Natural killer cell (primary cell): ENCODE results near the gene MID1. TPM values are rescaled to one million over a fixed set of nuclear protein-coding genes. Genes with fewer than 3 reads are reported as not detected.
A peak's percentile ranks its signal among the peaks of the same experiment; 100 is the strongest.

Source experiments
- ATAC-seq, 3 donors: fragments of 150-1000 bp in 2 of 3; fragments of 200-7000 bp in 1 of 3; cut with Tn5 transposase; 1 replicate in 1 of 3; 2 replicates in 2 of 3; pipeline ENCODE4 v1.10.0; 2021; ENCODE audit warnings: mild to moderate bottlenecking in 2 of 3, moderate library complexity in 2 of 3
- DNase-seq, 2 donors: peaks; one replicate each; pipeline versions ENCODE4 v3.0.0 to v3.0.0-alpha.2; 2013 to 2021; ENCODE audit warnings: mixed read lengths in 1 of 2
- H3K27ac ChIP-seq: one replicate; pipeline ENCODE4 v1.5.1; 2013; ENCODE audit warnings: mild to moderate bottlenecking, low read length
- H3K27me3 ChIP-seq: one replicate; pipeline ENCODE4 v1.6.1; 2013; ENCODE audit warnings: low read length; ENCODE audit not compliant: control insufficient read depth, insufficient read depth
- H3K36me3 ChIP-seq: one replicate; pipeline ENCODE4 v1.6.1; 2013; ENCODE audit warnings: low read length; ENCODE audit not compliant: control insufficient read depth, insufficient read depth
- H3K4me1 ChIP-seq: one replicate; pipeline ENCODE4 v1.6.1; 2013; ENCODE audit warnings: low read length; ENCODE audit not compliant: control insufficient read depth, insufficient read depth
- H3K4me3 ChIP-seq: one replicate; pipeline ENCODE4 v1.5.1; 2013; ENCODE audit warnings: low read length
- H3K9me3 ChIP-seq: one replicate; pipeline ENCODE4 v1.6.1; 2013; ENCODE audit warnings: low read length; ENCODE audit not compliant: control insufficient read depth, insufficient read depth
- H3K27ac Mint-ChIP-seq, 2 donors: one replicate each; pipeline ENCODE4 v1.8.0; 2022; ENCODE audit warnings: mild to moderate bottlenecking in 2 of 2, mixed read lengths in 2 of 2, moderate library complexity in 1 of 2
- H3K27me3 Mint-ChIP-seq, 2 donors: one replicate each; pipeline ENCODE4 v1.8.0; 2022; ENCODE audit warnings: low read depth in 2 of 2, mixed read lengths in 2 of 2
- H3K36me3 Mint-ChIP-seq: one replicate; pipeline ENCODE4 v1.8.0; 2022; ENCODE audit warnings: mixed read lengths
- H3K4me1 Mint-ChIP-seq, 2 donors: one replicate each; pipeline ENCODE4 v1.8.0; 2022; ENCODE audit warnings: mixed read lengths in 2 of 2
- H3K4me3 Mint-ChIP-seq: one replicate; pipeline ENCODE4 v1.8.0; 2022; ENCODE audit warnings: mild to moderate bottlenecking, moderate library complexity, mixed read lengths
- H3K9me3 Mint-ChIP-seq, 2 donors: one replicate each; pipeline ENCODE4 v1.8.0; 2022; ENCODE audit warnings: mixed read lengths in 2 of 2
- WGBS: methylation state at CpG from one replicate; pipeline ENCODE4 v1.1.7; 2013; ENCODE audit warnings: missing lambda C conversion rate; ENCODE audit not compliant: insufficient coverage; 5-methylcytosine and 5-hydroxymethylcytosine counted together
- intact Hi-C: fragments of 100-400 bp; cut with micrococcal nuclease; formaldehyde crosslinking; loops from one replicate; pipeline ENCODE4 v1.14.2; 2022
- total RNA-seq, 4 donors: library from RNA; stranded (reverse); fragments of 120-200 nt in 1 of 4; gene quantifications; one replicate each; pipeline versions ENCODE4 v1.2.3 to v1.2.4, GENCODE V29; 2013 to 2022
- TF ChIP-seq, protein P1 (sequence below): fragments of 200-600 bp; IDR thresholded peaks from one replicate; pipeline ENCODE4 v1.8.0; 2022; ENCODE audit warnings: antibody characterized with exemption

The MID1 gene
- total RNA-seq, 3 donors from 2014 or later (not counting 1 experiment from before 2014, with no cell fraction given): not detected

DNA sequence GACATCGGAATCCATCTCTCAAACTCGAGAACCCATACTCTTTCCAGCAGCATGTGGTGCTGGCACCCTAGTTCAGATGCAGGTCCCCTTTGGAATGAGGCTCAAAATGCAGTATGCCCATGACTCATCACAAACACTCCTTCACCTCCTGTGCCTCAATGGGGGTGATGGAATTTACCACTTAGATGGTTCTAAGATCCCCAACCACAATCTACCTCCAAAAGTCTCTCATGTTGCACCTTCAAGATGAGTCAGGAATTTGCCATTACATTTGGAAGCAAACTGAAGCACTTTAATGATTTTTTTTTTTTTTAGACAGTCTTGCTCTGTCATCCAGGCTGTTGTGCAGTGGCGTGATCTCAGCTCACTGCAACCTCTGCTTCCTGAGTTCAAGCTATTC is 8.5 kb upstream of the MID1 start:
- Mint-ChIP-seq H3K9me3 (peaks cover 0 to 2% of the 10 kb centered on the region in 2 donors), H3K4me1 (no peaks in the 10 kb centered on the region), H3K4me3 (no peak overlapping the region), H3K27ac (no peak overlapping the region), H3K27me3 (peaks cover 4 to 14% of the 10 kb centered on the region in 2 donors), H3K36me3 (no peaks in the 10 kb centered on the region)
- Histone ChIP-seq H3K36me3 (no peaks in the 10 kb centered on the region), H3K4me1 (no peaks in the 10 kb centered on the region), H3K4me3 (no peak overlapping the region), H3K9me3 (no peaks in the 10 kb centered on the region), H3K27ac (no peak overlapping the region), H3K27me3 (no peaks in the 10 kb centered on the region)
- TF ChIP-seq, protein P1, sequence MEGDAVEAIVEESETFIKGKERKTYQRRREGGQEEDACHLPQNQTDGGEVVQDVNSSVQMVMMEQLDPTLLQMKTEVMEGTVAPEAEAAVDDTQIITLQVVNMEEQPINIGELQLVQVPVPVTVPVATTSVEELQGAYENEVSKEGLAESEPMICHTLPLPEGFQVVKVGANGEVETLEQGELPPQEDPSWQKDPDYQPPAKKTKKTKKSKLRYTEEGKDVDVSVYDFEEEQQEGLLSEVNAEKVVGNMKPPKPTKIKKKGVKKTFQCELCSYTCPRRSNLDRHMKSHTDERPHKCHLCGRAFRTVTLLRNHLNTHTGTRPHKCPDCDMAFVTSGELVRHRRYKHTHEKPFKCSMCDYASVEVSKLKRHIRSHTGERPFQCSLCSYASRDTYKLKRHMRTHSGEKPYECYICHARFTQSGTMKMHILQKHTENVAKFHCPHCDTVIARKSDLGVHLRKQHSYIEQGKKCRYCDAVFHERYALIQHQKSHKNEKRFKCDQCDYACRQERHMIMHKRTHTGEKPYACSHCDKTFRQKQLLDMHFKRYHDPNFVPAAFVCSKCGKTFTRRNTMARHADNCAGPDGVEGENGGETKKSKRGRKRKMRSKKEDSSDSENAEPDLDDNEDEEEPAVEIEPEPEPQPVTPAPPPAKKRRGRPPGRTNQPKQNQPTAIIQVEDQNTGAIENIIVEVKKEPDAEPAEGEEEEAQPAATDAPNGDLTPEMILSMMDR: no peak
- no peak for DNase-seq
- 100% methylated on average over 2 of the region's 3 CpGs for WGBS
- no peak for ATAC-seq
- intact Hi-C loops: no loop called here

DNA sequence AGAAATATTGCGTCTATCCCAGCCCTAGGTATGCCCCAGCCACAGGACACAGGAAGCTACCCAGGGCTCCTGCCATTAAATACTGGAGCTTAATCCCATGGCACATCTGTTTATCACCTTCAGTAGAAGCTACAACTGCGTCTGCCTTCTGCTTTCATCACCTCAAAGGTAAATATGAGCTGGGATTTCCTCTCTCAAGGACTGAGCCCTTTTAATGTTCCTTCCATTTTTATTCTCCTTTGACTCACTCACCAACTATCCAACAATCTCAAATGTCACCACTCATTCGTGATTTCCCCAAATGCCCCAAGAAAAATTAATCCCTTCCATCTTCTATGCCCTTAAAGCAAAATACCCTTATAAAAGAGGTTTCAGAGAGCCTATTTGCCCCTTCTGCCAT is 1.8 kb upstream of the MID1 start:
- H3K27me3 Mint-ChIP-seq: peaks cover 10 to 46% of the 10 kb centered on the region in 2 donors
- no peak overlapping the region for H3K4me3 Mint-ChIP-seq
- no peak overlapping the region for H3K27ac Mint-ChIP-seq
- H3K4me1 Mint-ChIP-seq: peaks cover 16 to 19% of the 10 kb centered on the region in 2 donors
- ATAC-seq: no peak
- Histone ChIP-seq H3K4me1 (peaks cover 8% of the 10 kb centered on the region), H3K27ac (no peak overlapping the region), H3K36me3 (no peaks in the 10 kb centered on the region), H3K27me3 (no peaks in the 10 kb centered on the region), H3K9me3 (no peaks in the 10 kb centered on the region), H3K4me3 (no peak overlapping the region)
- peaks cover 0 to 2% of the 10 kb centered on the region in 2 donors for H3K9me3 Mint-ChIP-seq
- 82% methylated on average over 3 of the region's 3 CpGs for WGBS
- no peaks in the 10 kb centered on the region for H3K36me3 Mint-ChIP-seq
- intact Hi-C loops: no loop called here
- no peak for DNase-seq
- TF ChIP-seq, protein P1: no peak

DNA sequence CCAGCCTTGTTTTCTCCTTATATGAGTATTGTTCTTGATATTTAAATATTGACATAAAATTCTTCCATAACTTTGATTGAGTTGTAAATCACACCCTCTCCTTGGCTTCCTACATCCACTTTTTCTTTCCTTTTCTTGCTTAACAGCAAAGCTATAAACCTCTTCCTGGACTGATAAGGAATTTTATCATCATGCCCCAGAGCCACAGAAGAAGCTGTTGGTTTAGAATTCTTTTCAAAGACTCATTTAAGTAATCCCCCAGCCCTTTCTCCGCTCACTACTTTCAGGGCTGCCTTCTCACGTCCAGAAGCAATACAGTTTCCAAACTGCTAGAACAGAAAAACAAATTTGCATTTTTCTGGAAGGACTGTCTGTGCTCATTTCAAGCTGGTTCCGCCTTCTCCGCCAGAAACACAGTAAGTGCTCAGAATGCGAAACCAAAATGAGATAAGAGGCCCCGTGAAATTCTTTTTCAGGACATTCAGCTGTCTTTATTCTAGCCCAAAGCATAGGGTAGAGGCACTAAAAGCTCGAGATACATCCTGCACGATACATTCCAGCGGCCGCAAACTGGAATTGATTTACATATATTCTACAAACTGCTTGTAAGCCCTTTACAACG is 849 bp downstream of the MID1 start:
- 1% methylated on average over 6 of the region's 11 CpGs for WGBS
- peaks cover 16 to 19% of the 10 kb centered on the region in 2 donors for H3K4me1 Mint-ChIP-seq
- ATAC-seq (peak in 1 of 3 donors; percentile 22), DNase-seq (no peak)
- H3K4me1 ChIP-seq: peaks cover 8% of the 10 kb centered on the region
- H3K27ac ChIP-seq: no peak overlapping the region
- H3K4me3 Mint-ChIP-seq: peak overlapping the region; percentile 74
- no peaks in the 10 kb centered on the region for H3K36me3 Mint-ChIP-seq
- no peaks in the 10 kb centered on the region for H3K9me3 Mint-ChIP-seq
- H3K27me3 Mint-ChIP-seq: peaks cover 17 to 58% of the 10 kb centered on the region in 2 donors
- intact Hi-C loops: loop anchor here (5.0 kb wide), 1 partner anchor 432 kb away; no protein-coding TSS in a partner anchor
- H3K4me3 ChIP-seq: peak overlapping the region; percentile 38
- no peaks in the 10 kb centered on the region for H3K9me3 ChIP-seq
- peak overlapping the region in 1 of 2 donors; percentile 72 for H3K27ac Mint-ChIP-seq
- H3K36me3 ChIP-seq: no peaks in the 10 kb centered on the region
- peaks cover 3% of the 10 kb centered on the region for H3K27me3 ChIP-seq
- TF ChIP-seq, protein P1: no peak
